ENCODE data around the gene FBXO27. TPM values are rescaled to one million over a fixed set of nuclear protein-coding genes. Genes with fewer than 3 reads are reported as not detected.
A peak's percentile ranks its signal among the peaks of the same experiment; 100 is the strongest.

Gene FBXO27
- total and polyA plus RNA-seq, 7 donors: 0.03 to 10.7 (median 0.77) TPM

DNA sequence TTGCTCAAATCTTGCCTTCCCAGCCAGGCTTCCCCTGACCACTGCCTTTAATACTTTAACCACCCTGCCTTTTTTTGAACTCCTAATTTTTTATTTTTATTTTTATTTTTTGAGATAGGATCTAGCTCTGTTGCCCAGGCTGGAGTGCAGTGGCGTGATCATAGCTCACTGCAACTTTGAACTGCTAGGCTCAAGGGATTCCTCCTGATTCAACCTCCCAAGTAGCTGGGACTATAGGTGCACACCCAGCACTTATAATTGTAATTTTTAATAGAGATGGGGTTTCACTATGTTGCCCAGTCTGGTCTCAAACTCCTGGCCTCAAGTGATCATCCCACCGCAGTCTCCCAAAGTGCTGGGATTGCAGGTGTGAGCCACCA, 21.7 kb upstream of the FBXO27 start:
- DNase-seq (no peak), ATAC-seq (no peak)
- Histone ChIP-seq H3K27ac (no peak overlapping the region), H3K4me3 (no peak overlapping the region), H3K4me1 (no peaks in the 10 kb centered on the region), H3K27me3 (ENCODE audit: insufficient read depth in 3 of 3, low read length in 2 of 3) (peaks cover 0 to 5% (median 1%) of the 10 kb centered on the region in 3 donors), H3K9me3 (peaks cover 6% of the 10 kb centered on the region), H3K36me3 (ENCODE audit: insufficient read depth in 1 of 2, low read depth in 1 of 2) (no peaks in the 10 kb centered on the region)
- intact Hi-C loops (cut with DNase I): no loop called here
- TF ChIP-seq, protein P1, sequence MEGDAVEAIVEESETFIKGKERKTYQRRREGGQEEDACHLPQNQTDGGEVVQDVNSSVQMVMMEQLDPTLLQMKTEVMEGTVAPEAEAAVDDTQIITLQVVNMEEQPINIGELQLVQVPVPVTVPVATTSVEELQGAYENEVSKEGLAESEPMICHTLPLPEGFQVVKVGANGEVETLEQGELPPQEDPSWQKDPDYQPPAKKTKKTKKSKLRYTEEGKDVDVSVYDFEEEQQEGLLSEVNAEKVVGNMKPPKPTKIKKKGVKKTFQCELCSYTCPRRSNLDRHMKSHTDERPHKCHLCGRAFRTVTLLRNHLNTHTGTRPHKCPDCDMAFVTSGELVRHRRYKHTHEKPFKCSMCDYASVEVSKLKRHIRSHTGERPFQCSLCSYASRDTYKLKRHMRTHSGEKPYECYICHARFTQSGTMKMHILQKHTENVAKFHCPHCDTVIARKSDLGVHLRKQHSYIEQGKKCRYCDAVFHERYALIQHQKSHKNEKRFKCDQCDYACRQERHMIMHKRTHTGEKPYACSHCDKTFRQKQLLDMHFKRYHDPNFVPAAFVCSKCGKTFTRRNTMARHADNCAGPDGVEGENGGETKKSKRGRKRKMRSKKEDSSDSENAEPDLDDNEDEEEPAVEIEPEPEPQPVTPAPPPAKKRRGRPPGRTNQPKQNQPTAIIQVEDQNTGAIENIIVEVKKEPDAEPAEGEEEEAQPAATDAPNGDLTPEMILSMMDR (IDR thresholded peaks at IDR 0.05): no peak
- WGBS, 3 donors: 86 to 89% (median 87%) methylated on average over 2 of the region's 2 CpGs

DNA sequence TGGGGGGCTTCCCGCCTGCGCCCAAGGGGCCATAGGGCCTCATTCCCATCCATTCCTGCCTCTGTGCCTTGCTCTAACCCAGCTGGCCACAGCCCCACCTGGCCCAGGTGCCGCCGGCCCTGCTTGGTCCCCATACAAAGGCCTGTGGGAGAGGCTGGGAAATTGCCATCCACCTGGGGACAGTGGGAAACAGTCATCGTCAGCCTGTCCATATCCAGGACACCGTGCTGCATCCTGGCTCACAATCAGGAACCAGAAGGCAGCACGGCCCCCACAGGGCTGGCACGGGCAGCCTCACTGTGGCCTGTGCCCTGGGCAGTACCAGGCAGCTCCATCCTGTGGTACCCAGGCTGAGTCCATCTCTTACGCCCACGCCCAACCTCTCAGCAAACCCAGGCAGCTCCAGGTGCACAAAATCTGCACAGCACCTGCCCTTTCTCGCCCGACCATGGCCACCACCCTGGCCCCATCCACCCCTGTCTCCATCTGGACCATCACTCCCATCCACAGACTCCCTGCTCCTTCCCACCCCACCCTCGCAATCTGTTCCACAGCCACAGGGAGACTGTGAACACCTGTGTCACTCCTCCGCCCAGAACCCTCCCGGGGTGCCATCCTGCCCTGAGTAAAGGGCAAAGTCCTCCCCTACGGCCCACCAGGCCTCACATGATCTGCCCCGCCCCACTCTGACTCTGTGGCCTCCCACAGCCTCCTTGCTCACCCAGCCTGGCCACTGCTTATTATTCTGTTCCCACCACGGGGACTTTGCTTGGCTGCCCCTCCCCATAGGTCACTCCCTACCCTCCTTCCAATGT, 21.1 kb upstream of the FBXO27 start:
- H3K27me3 ChIP-seq (ENCODE audit: insufficient read depth in 3 of 3, low read length in 2 of 3): peaks cover 0 to 5% (median 1%) of the 10 kb centered on the region in 3 donors
- no peak for ATAC-seq
- intact Hi-C loops (cut with DNase I): no loop called here
- H3K36me3 ChIP-seq (ENCODE audit: insufficient read depth in 1 of 2, low read depth in 1 of 2): no peaks in the 10 kb centered on the region
- WGBS, 3 donors: 75 to 81% (median 77%) methylated on average over 18 of the region's 18 CpGs
- peaks cover 6% of the 10 kb centered on the region for H3K9me3 ChIP-seq
- no peaks in the 10 kb centered on the region for H3K4me1 ChIP-seq
- no peak overlapping the region for H3K27ac ChIP-seq
- no peak overlapping the region for H3K4me3 ChIP-seq
- DNase-seq: no peak
- TF ChIP-seq, protein P1 (IDR thresholded peaks at IDR 0.05): no peak

DNA sequence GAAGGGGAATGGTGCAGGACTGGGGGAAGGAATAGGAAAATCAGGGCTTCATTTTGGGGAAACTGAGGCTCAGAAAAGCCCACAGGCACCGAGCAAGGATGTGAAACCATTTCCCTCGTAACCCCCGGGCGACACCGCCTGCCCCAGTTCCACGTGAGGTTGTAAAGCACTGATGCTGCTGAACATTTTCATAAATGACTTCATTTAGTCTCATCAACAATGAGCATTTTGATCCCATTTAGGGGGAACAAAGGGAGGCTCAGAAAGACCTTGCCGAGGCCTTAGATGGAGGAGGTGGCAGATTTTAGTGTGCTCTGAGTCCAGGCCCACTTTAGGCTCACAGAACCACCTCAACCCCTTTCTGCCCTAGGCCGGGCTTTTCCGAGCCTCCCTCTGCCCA, 20.5 kb upstream of the FBXO27 start:
- TF ChIP-seq, protein P1 (IDR thresholded peaks at IDR 0.05): no peak
- intact Hi-C loops (cut with DNase I): no loop called here
- DNase-seq (no peak), ATAC-seq (no peak)
- Histone ChIP-seq H3K27me3 (ENCODE audit: insufficient read depth in 3 of 3, low read length in 2 of 3) (peaks cover 0 to 5% (median 1%) of the 10 kb centered on the region in 3 donors), H3K27ac (no peak overlapping the region), H3K9me3 (peaks cover 6% of the 10 kb centered on the region), H3K36me3 (ENCODE audit: insufficient read depth in 1 of 2, low read depth in 1 of 2) (no peaks in the 10 kb centered on the region), H3K4me3 (no peak overlapping the region), H3K4me1 (no peaks in the 10 kb centered on the region)
- 75 to 78% (median 77%) methylated on average over 9 of the region's 9 CpGs for WGBS, 3 donors

DNA sequence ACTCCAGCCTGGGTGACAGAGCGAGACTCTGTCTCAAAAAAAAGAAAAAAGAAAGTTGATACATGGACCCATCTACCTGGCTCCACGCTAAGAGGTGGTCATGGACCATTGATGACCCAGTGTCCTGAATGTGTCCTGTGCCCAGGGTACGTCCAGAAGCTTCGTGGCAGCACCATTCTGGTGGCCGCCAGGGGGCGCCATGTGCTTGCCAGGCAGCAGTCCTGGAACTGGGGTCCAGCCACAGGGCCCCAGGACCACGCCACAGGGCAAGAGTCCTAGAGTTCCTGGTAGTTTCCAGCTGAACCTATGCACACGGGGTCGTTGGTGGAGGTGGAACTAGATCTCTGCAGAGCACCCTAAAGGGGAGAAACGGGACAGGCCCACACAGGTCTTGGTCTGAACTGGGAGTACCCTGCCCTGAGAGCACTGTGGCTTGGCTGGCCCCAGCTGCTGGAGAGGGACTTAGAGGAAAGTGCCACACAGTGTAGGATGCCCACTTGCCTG, 19.9 kb upstream of the FBXO27 start:
- TF ChIP-seq, protein P1 (IDR thresholded peaks at IDR 0.05): peak; percentile 52
- peak in 1 of 4 donors; percentile 44 for ATAC-seq
- intact Hi-C loops (cut with DNase I): no loop called here
- Histone ChIP-seq H3K27ac (no peak overlapping the region), H3K4me1 (no peaks in the 10 kb centered on the region), H3K9me3 (peaks cover 6% of the 10 kb centered on the region), H3K27me3 (ENCODE audit: insufficient read depth in 3 of 3, low read length in 2 of 3) (peaks cover 0 to 5% (median 1%) of the 10 kb centered on the region in 3 donors), H3K36me3 (ENCODE audit: insufficient read depth in 1 of 2, low read depth in 1 of 2) (no peaks in the 10 kb centered on the region), H3K4me3 (no peak overlapping the region)
- 17 to 18% (median 17%) methylated on average over 10 of the region's 10 CpGs for WGBS, 3 donors
- DNase-seq: peak; percentile 32 to 58
